ENCODE data around the gene CNOT6L.
"Not testable (repeated sequence)": the region's sequence is repeated elsewhere in the genome, so short reads cannot be mapped to it uniquely, and the experiment has no call there.

CNOT6L gene

DNA sequence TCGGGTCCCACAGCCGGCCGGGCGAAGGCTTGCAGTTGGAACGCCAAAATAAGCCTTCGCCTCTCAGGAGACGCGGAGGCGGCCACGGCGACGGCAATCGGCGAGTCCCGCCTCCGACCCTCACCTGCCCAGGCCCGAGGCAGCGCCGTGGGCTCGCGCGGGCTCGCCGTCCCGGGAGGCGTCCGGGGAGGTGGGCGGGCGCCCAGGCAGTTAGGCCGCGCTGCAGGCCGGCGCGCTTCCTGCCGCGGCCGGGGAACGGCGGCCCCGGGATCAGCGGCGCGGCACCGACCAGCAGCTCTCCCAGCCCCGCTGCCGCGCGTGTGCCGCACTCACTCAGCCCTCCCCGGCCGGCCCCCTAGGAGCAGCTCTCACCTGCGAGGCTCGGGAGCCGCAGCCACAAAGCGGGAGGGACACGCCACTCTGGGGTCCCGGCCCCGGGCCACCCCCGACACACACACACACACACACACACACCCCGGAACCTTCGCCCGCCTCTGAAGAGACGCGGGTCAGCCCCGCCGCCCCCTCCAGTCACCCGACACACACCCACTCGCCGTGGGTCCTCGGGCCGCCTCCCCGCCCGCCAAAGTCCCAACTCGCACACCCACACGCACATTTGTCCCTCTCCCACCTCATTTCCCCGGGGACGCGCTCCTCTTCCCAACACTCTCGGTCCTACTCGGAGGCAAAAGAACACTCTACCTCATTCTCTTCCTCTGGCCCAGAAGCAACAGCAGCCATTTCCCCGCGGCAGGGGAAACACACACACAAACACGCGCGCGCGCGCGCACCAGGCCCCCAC lies at the start of gene CNOT6L:
Gene CNOT6L, minus strand, starts transcription at position 767 of the 802 bp plus-strand sequence. Its CDS starts 60 bp downstream, at position 707.
- DNase-seq (ENCODE audit: low read depth in 2 of 2), result peak in 1 of 2 donors; percentile 65

- DNase-seq (ENCODE audit: low read depth in 2 of 2), result no peak
Observed at GRCh38 chr4:77865259-77865658, 46.1 kb upstream of the CNOT6L start.

- not testable (repeated sequence) for DNase-seq (ENCODE audit: low read depth in 2 of 2)
Observed at GRCh38 chr4:77863341-77863740, 44.2 kb upstream of the CNOT6L start.

GRCh38 chr4:77862478-77863216 lies 43.5 kb upstream of the CNOT6L start, which contains the start of gene MRPL1:
Gene MRPL1 (plus strand): TSS chr4:77862830. CDS start chr4:77862849, 19 bp downstream.
- DNase-seq (ENCODE audit: low read depth in 2 of 2), result peak; percentile 81 to 84

DNA sequence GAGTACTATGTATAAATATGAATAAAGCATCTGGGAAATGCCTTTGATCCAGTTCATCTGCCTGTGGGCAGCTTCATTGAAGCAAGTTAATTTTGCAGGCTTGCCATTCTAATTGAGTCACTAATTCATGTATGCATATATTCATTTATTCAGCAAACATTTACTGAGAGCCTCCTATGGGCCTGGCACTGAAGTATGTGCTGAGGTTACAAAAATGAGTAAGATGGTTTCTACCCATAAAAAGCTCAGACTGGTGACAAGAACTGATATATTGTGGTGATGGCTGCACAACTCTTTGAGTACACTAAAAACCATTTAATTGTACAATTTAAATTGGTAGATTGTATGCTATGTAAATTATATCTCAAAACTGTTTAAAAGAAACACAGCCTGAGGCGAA lies 42.3 kb upstream of the CNOT6L start:
- no peak for DNase-seq (ENCODE audit: low read depth in 2 of 2)

- DNase-seq (ENCODE audit: low read depth in 2 of 2), result no peak
Observed at GRCh38 chr4:77859256-77859655, 40.1 kb upstream of the CNOT6L start.

- DNase-seq (ENCODE audit: low read depth in 2 of 2), result no peak
Observed at GRCh38 chr4:77856152-77856551, 37.0 kb upstream of the CNOT6L start.

DNA sequence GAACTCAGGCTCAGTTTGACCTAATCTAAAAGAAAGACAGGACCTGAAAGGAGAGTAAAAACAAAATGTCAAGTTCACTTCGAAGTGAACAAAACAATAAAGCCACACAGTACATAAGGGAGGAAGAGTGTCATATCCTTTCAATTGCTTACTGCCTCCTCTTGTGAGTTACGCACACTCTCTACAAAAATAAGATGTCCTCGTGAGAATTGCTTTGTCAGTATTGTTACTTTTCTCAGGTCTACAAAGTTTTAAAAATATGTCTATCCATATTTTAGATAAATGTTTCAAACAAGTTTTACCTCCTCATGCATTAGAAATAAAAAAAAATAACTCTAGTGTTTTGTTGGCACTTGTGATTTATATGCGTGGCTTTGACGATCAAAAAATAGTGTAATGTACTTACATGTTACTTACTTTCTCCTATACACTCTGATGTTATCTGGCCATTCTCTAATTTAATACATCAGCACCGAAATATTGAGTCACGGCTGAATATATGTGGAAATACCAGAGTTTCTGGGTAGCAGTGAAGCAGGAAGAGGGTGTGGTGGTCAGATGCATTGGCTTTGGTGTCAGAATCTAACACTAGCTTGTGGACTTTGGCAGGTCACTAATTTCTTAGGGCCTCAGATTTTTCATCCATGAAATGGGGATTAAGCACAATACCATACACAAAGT lies 35.4 kb upstream of the CNOT6L start:
- no peak for DNase-seq (ENCODE audit: low read depth in 2 of 2)

DNA sequence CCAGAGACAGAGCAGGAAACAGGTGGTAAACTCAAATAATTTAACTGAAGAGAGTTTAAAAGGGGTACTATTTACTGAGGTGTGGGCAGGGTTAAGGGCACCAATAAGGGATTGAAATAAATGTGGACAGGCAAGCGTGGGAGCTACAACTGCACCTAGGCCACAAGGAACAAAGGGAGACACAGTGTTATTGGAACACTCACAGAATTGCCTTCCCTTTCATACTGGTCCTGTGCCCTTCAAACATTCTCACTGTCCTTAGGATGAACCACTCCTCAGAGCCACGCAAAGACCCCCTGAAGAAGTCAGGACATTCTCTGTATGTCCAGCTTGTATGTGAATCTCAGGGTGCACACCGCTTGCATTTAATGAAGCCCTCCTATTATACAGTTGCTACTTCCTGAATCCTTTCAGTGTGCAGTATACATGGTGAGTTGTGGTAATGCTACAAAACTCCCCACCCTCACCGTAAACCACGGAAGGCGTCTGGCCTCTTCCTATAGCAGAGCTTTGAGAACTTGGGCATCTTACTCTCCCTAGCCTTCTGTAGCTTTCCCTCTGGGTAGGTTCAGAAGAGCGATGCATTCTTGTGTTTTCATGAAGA lies 33.8 kb upstream of the CNOT6L start:
- DNase-seq (ENCODE audit: low read depth in 2 of 2), result peak; percentile 43 to 47

DNA sequence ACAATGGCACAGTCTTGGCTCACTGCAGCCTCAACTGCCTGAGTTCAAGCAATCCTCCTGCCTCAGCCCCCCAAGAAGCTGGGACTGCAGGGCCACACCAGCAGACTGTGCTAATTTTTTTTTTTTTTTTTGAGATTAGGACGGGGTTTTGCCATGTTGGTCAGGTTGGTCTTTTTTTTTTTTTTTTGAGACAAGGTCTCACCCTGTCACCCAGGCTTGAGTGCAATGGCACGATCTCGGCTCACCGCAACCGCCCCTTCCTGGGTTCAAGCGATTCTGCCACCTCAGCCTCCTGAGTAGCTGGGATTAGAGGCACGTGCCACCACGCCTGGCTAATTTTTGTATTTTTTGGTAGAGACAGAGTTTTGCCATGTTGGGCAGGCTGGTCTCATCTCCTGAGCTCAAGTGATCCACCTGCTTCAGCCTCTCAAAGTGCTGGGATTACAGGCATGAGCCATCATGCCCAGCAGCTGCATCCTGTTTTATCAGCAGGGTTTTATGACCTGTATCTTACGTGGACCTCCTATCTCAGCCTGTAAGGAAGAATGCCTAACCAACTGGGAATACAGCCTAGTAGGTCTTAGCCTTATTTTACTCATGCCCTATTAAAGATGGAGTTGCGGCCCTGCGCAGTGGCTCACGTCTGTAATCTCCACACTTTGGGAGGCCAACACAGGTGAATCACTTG lies 30.3 kb upstream of the CNOT6L start:
- no peak for DNase-seq (ENCODE audit: low read depth in 2 of 2)

- no peak for DNase-seq (ENCODE audit: low read depth in 2 of 2)
Observed at GRCh38 chr4:77848508-77848907, 29.3 kb upstream of the CNOT6L start.

DNA sequence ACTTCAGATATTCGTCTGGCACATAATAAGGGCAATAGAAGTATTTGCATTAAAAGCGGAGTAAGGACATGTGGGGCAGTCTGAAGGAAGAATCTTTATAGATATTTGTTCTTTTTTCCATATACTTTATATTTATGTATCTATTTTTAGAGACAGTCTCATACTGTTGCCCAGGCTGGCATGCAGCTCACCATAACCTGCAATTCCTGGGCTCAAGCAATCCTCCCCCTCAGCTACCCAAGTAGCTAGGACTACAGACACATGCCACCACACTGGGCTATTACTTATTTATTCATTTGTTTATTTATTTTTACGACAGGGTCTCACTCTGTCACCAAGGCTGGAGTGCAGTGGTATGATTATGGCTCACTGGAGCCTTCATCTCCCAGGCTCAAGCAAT lies 26.8 kb upstream of the CNOT6L start:
- DNase-seq (ENCODE audit: low read depth in 2 of 2), result no peak

- DNase-seq (ENCODE audit: low read depth in 2 of 2), result no peak
Observed at GRCh38 chr4:77845400-77845799, 26.2 kb upstream of the CNOT6L start.

DNA sequence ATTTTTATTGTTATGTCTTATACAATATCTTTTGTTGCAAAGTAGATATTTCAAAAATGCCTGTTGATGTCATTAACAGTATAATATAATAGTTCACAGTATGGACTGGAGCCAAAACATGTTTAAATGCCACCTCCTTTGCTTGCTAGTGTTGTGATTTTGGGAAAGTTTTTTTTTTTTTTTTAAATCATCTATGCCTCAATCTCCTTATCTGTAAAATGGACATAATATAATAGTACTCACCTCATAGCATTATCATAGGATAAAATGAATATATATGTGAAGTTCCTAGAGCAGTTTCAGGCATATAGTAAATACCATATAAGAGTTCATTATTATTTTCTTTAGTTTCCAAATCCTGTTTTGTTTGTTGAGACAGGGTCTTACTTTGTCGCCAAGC lies 25.2 kb upstream of the CNOT6L start:
- DNase-seq (ENCODE audit: low read depth in 2 of 2), result no peak

DNA sequence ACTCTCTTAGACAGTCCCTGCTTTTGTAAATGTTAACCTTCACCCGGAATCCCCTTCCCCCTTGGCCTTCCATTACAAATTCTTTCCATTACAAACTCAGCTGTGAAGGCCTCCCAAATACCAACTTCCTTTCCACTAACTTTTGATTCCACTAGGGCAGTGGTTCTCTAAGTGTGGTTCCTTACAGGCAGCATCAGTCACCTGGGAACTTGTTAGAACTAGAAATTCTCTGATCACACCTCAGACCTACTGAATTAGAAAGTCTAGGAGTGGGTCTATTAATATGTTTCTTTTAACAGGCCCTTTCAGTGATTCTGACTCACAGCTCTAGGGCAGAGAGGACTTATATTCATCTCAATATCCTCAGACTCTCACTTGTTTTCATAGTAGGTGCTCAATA lies 24.5 kb upstream of the CNOT6L start:
- no peak for DNase-seq (ENCODE audit: low read depth in 2 of 2)

- no peak for DNase-seq (ENCODE audit: low read depth in 2 of 2)
Observed at GRCh38 chr4:77834403-77834802, 15.2 kb upstream of the CNOT6L start.

- no peak for DNase-seq (ENCODE audit: low read depth in 2 of 2)
Observed at GRCh38 chr4:77833126-77833724, 14.1 kb upstream of the CNOT6L start.

DNA sequence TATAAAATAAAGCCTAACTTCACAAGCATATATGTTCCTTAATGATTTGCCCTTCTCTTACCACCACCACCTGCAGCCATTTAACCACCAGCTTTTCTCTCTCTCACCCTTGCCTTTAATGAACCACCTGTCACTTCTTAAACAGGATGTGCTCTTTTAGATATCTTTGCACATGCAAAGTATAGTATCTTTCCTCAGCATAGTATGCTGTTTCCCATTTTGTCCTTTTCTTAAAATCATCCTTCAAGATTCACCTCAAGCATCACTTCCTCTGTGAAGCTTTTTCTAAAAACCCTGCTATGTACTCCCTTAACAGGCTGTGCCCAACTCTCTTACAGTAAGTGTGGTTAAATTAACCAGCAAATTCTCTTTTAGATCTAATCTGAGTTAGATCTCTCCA lies 8.2 kb upstream of the CNOT6L start:
- no peak for DNase-seq (ENCODE audit: low read depth in 2 of 2)

- no peak for DNase-seq (ENCODE audit: low read depth in 2 of 2)
Observed at GRCh38 chr4:77826275-77826674, 7.1 kb upstream of the CNOT6L start.

DNA sequence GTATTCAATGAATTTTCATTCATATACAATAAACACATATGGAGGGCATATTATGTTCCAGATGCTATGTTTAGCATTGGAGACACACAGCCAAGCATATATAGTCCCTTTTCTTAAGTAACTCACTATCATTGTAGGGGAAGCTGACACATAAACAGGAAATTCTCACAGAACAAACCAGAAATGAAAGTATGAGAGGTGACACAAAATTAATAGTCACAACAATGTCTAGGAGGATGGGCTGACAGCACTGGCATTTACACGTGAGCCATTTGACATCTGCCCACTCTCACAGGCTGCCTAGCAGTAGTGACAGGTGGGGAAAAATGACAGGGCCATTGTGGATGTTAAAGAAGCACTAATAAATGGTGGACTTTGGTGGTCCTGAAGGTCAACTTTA lies 2.6 kb upstream of the CNOT6L start:
- DNase-seq (ENCODE audit: low read depth in 2 of 2), result no peak

All from stimulated activated CD4-positive, alpha-beta T cell treated with anti-CD3 and anti-CD28 coated beads, Interleukin-15, amount 100 ng/mL, for 48 hours (primary cell).